PC-3 (cell line): ENCODE results near the gene TGFBR3. TPM values are rescaled to one million over a fixed set of nuclear protein-coding genes. Genes with fewer than 3 reads are reported as not detected.

ENCODE experiments used
- ATAC-seq: fragments of 200-7000 bp; cut with Tn5 transposase; 2 replicates; pipeline ENCODE4 v1.9.1; 2020; ENCODE audit warnings: mild to moderate bottlenecking, moderate library complexity
- BruUV-seq: library from RNA; stranded (reverse); fragments of 400-500 nt; replicated peaks from 2 replicates; lab custom pipeline; 2021; lab: Mats Ljungman, UMichigan
- CTCF ChIA-PET: fragments of 300-600 bp; sonication (Branson Sonifier 250); formaldehyde crosslinking; loops from one replicate; lab custom pipeline; 2022; ENCODE audit warnings: antibody characterized with exemption; lab: Charles Lee
- POLR2A ChIA-PET: fragments of 300-600 bp; sonication (Branson Sonifier 250); formaldehyde crosslinking; loops from one replicate; lab custom pipeline; 2022; ENCODE audit warnings: antibody characterized with exemption; ENCODE audit not compliant: unreplicated experiment; lab: Charles Lee
- DNase-seq: peaks from one replicate; pipeline ENCODE4 v3.0.0-alpha.2; 2015
- H2AFZ ChIP-seq: fragments of 300-600 bp; sonication (generic); 2 replicates; pipeline ENCODE4 v1.6.0; 2016; ENCODE audit warnings: antibody characterized with exemption, low read length
- H3F3A ChIP-seq: fragments of 300-600 bp; sonication (generic); one replicate; pipeline ENCODE4 v1.6.0; 2017; ENCODE audit warnings: antibody characterized with exemption, low read length, control low read depth, mild to moderate bottlenecking; ENCODE audit not compliant: unreplicated experiment
- H3K27ac ChIP-seq: fragments of 300-600 bp; sonication (generic); 2 replicates; pipeline ENCODE4 v1.5.1; 2016; ENCODE audit warnings: mild to moderate bottlenecking, low read length
- H3K27me3 ChIP-seq: fragments of 300-600 bp; sonication (generic); 2 replicates; pipeline ENCODE4 v1.6.1; 2016; ENCODE audit warnings: low read length, mixed read lengths
- H3K36me3 ChIP-seq: fragments of 300-600 bp; sonication (generic); 2 replicates; pipeline ENCODE4 v1.6.1; 2016; ENCODE audit warnings: low read depth, mixed run types, low read length, mixed read lengths
- H3K4me1 ChIP-seq: fragments of 300-600 bp; sonication (generic); 2 replicates; pipeline ENCODE4 v1.5.1; 2016; ENCODE audit warnings: low read length; ENCODE audit not compliant: insufficient read depth
- H3K4me2 ChIP-seq: fragments of 300-600 bp; sonication (generic); 2 replicates; pipeline ENCODE4 v1.6.0; 2016; ENCODE audit warnings: low read length
- H3K4me3 ChIP-seq: fragments of 300-600 bp; sonication (generic); 2 replicates; pipeline ENCODE4 v1.5.1; 2016; ENCODE audit warnings: mild to moderate bottlenecking, low read length, mixed read lengths
- H3K79me2 ChIP-seq: fragments of 300-600 bp; sonication (generic); 2 replicates; pipeline ENCODE4 v1.6.1; 2017; ENCODE audit warnings: low read length, mixed read lengths
- H3K9ac ChIP-seq: fragments of 300-600 bp; sonication (generic); 2 replicates; pipeline ENCODE4 v1.6.0; 2016; ENCODE audit warnings: mild to moderate bottlenecking, low read length
- H3K9me2 ChIP-seq: fragments of 300-600 bp; sonication (generic); replicated peaks from 2 replicates; pipeline ENCODE4 v1.6.1; 2016; ENCODE audit warnings: mixed run types, low read length, mixed read lengths
- H3K9me3 ChIP-seq: fragments of 300-600 bp; sonication (generic); 2 replicates; pipeline ENCODE4 v1.6.1; 2016; ENCODE audit warnings: low read length, mixed read lengths
- H4K20me1 ChIP-seq: fragments of 300-600 bp; sonication (generic); 2 replicates; pipeline ENCODE4 v1.6.1; 2016; ENCODE audit warnings: low read length, mixed read lengths
- CTCF ChIP-seq: fragments of 300-600 bp; sonication (generic); conservative IDR thresholded peaks from 2 replicates; pipeline ENCODE4 v1.5.1; 2017; ENCODE audit warnings: antibody characterized with exemption, low read depth, mild to moderate bottlenecking, low read length
- EZH2 ChIP-seq: fragments of 300-600 bp; sonication (generic); IDR thresholded peaks from one replicate; pipeline ENCODE4 v1.6.1; 2017; ENCODE audit warnings: antibody characterized with exemption, mild to moderate bottlenecking, low read length; ENCODE audit not compliant: unreplicated experiment
- EZH2phosphoT487 ChIP-seq: fragments of 300-600 bp; sonication (generic); IDR thresholded peaks from 2 replicates; pipeline ENCODE4 v1.6.1; 2018; ENCODE audit warnings: mild to moderate bottlenecking, antibody characterized with exemption, low read length, borderline replicate concordance
- intact Hi-C: fragments of 100-400 bp; cut with micrococcal nuclease; formaldehyde crosslinking; loops from 2 replicates; pipeline ENCODE4 v1.9.0; 2023
- total RNA-seq: library from RNA; depleted of rRNA; stranded (reverse); fragments of >200 nt; gene quantifications from 2 replicates; pipeline ENCODE4 v1.2.3, GENCODE V29; 2014

Gene TGFBR3
- total RNA-seq, 1 experiment from 2014 or later, result 2.8 TPM

- intact Hi-C loops, result no loop called here
- no peak for TF ChIP-seq CTCF
- TF ChIP-seq EZH2phosphoT487, result no peak
- no peak for TF ChIP-seq EZH2
- CTCF ChIA-PET, result no interaction called here
- no peak overlapping the region for H3K27ac ChIP-seq
- H3K9ac ChIP-seq, result no peak overlapping the region
- no TSS peak for BruUV-seq
- no peaks in the 10 kb centered on the region for H3K9me3 ChIP-seq
- no peak overlapping the region for H2AFZ ChIP-seq
- H3K4me3 ChIP-seq, result no peak overlapping the region
- ATAC-seq, result no peak
- no peaks in the 10 kb centered on the region for H3F3A ChIP-seq
- H3K79me2 ChIP-seq, result no peaks in the 10 kb centered on the region
- H3K27me3 ChIP-seq, result no peaks in the 10 kb centered on the region
- POLR2A ChIA-PET, result no interaction called here
- no peaks in the 10 kb centered on the region for H3K9me2 ChIP-seq
- H3K4me2 ChIP-seq, result no peak overlapping the region
- H3K4me1 ChIP-seq, result peaks cover 13% of the 10 kb centered on the region
- no peaks in the 10 kb centered on the region for H4K20me1 ChIP-seq
- DNase-seq, result no peak
- H3K36me3 ChIP-seq, result no peaks in the 10 kb centered on the region
These were observed 103.9 kb downstream of the TGFBR3 start for GRCh38 chr1:91781901-91782622.

- BruUV-seq, result no TSS peak
- no peaks in the 10 kb centered on the region for H3K79me2 ChIP-seq
- ATAC-seq (peak; percentile 81), DNase-seq (peak; percentile 75)
- ChIA-PET POLR2A (no interaction called here), CTCF (interaction anchor here (0.6 kb wide), 1 partner anchor 191 kb away, joined by 3 read pairs; no protein-coding TSS in a partner anchor)
- intact Hi-C loops, result no loop called here
- no peaks in the 10 kb centered on the region for H3K9me2 ChIP-seq
- H3K27ac ChIP-seq, result no peak overlapping the region
- TF ChIP-seq CTCF, result no peak
- H3K36me3 ChIP-seq, result no peaks in the 10 kb centered on the region
- no peaks in the 10 kb centered on the region for H3F3A ChIP-seq
- no peak overlapping the region for H3K4me3 ChIP-seq
- H3K9me3 ChIP-seq, result no peaks in the 10 kb centered on the region
- no peak overlapping the region for H3K9ac ChIP-seq
- no peak overlapping the region for H2AFZ ChIP-seq
- H4K20me1 ChIP-seq, result no peaks in the 10 kb centered on the region
- H3K4me2 ChIP-seq, result peak overlapping the region; percentile 30; the same call in 1 of the 2 replicates
- peaks cover 13% of the 10 kb centered on the region for H3K4me1 ChIP-seq
- no peaks in the 10 kb centered on the region for H3K27me3 ChIP-seq
These were observed 104.6 kb downstream of the TGFBR3 start for GRCh38 chr1:91781371-91781825.

GRCh38 chr1:91779548-91780021 lies 106.4 kb downstream of the TGFBR3 start:
- ChIA-PET POLR2A (no interaction called here), CTCF (no interaction called here)
- Histone ChIP-seq H3K9ac (no peak overlapping the region), H3K27me3 (no peaks in the 10 kb centered on the region), H3K9me2 (no peaks in the 10 kb centered on the region), H3K9me3 (no peaks in the 10 kb centered on the region), H4K20me1 (no peaks in the 10 kb centered on the region), H3K4me3 (no peak overlapping the region), H3K4me1 (peaks cover 13% of the 10 kb centered on the region), H3K36me3 (no peaks in the 10 kb centered on the region), H3F3A (no peaks in the 10 kb centered on the region), H3K79me2 (no peaks in the 10 kb centered on the region), H3K4me2 (no peak overlapping the region), H2AFZ (no peak overlapping the region), H3K27ac (no peak overlapping the region)
- no TSS peak for BruUV-seq
- TF ChIP-seq EZH2phosphoT487, result no peak
- no peak for TF ChIP-seq EZH2
- no peak for TF ChIP-seq CTCF
- intact Hi-C loops, result no loop called here
- no peak for DNase-seq
- no peak for ATAC-seq
